ENCODE measurements around the gene SH3GLB2. TPM values are rescaled to one million over a fixed set of nuclear protein-coding genes. Genes with fewer than 3 reads are reported as not detected.

The SH3GLB2 gene
- 41.3 and 46.2 TPM in 2 replicates for total RNA-seq

GRCh38 chr9:129028192-129028966 is at the start of gene SH3GLB2:
Gene SH3GLB2, minus strand, starts transcription at chr9:129028331. Its CDS starts 177 bp downstream, at chr9:129028154.

GRCh38 chr9:129036241-129036922 is 8.3 kb upstream of the SH3GLB2 start, which contains the start of gene MIGA2:
Gene MIGA2, plus strand, starts transcription at chr9:129036626. Its CDS starts 3,969 bp downstream, at chr9:129040595.

Other genes starting within 250 kb of the SH3GLB2 start
- 17.9 and 26.0 TPM in 2 replicates for gene TBC1D13, start 241.1 kb downstream of the SH3GLB2 start, total RNA-seq
- 26.9 and 33.5 TPM in 2 replicates for gene ENDOG, start 209.8 kb downstream of the SH3GLB2 start, total RNA-seq
- gene SPOUT1, start 198.5 kb downstream of the SH3GLB2 start, total RNA-seq, result 22.0 and 28.4 TPM in 2 replicates
- 6.4 and 8.2 TPM in 2 replicates for gene KYAT1, start 146.4 kb downstream of the SH3GLB2 start, total RNA-seq
- 135 and 140 TPM in 2 replicates for gene LRRC8A, start 146.2 kb downstream of the SH3GLB2 start, total RNA-seq
- gene PHYHD1, start 107.3 kb downstream of the SH3GLB2 start, total RNA-seq, result 0.15 TPM in 1 of 2 replicates, not detected in the other
- gene DOLK, start 80.7 kb downstream of the SH3GLB2 start, total RNA-seq, result 35.5 and 37.8 TPM in 2 replicates
- 50.4 and 50.8 TPM in 2 replicates for gene NUP188, start 80.6 kb downstream of the SH3GLB2 start, total RNA-seq
- 11.9 and 15.8 TPM in 2 replicates for gene MIGA2, start 8.3 kb upstream of the SH3GLB2 start, total RNA-seq
- 15.7 and 18.9 TPM in 2 replicates for gene DOLPP1, start 52.8 kb upstream of the SH3GLB2 start, total RNA-seq
- 35.0 and 37.0 TPM in 2 replicates for gene CRAT, start 82.5 kb upstream of the SH3GLB2 start, total RNA-seq
- 118 and 121 TPM in 2 replicates for gene PTPA, start 83.1 kb upstream of the SH3GLB2 start, total RNA-seq
- gene IER5L, start 149.9 kb upstream of the SH3GLB2 start, total RNA-seq, result 19.2 and 22.7 TPM in 2 replicates

All from mammary microvascular endothelial cell (primary cell).